HG03139 (cell line): ENCODE results near the gene STX4.
A peak's percentile ranks its signal among the peaks of the same experiment; 100 is the strongest.

Experiments used
- ATAC-seq: cut with Tn5 transposase; IDR thresholded peaks from one replicate; pipeline ENCODE4 v1.9.1; 2021; ENCODE audit not compliant: unreplicated experiment

STX4 gene

GRCh38 chr16:31063843-31064611, 30.7 kb downstream of the STX4 start:
- ATAC-seq: no peak

- ATAC-seq: no peak
Measured at GRCh38 chr16:31064882-31065461, 31.6 kb downstream of the STX4 start.

- no peak for ATAC-seq
Measured at GRCh38 chr16:31067342-31067741, 34.0 kb downstream of the STX4 start.

GRCh38 chr16:31071861-31072260, 38.5 kb downstream of the STX4 start:
- no peak for ATAC-seq

- no peak for ATAC-seq
Measured at GRCh38 chr16:31072540-31073141, 39.3 kb downstream of the STX4 start.

- peak; percentile 39 for ATAC-seq
Measured at GRCh38 chr16:31073142-31073969, 40.0 kb downstream of the STX4 start.

- peak; percentile 66 for ATAC-seq
Measured at GRCh38 chr16:31073970-31074813, 40.8 kb downstream of the STX4 start, which contains the start of the genes ZNF646 and ZNF668. TSS of gene ZNF646 (plus strand) at chr16:31074422. CDS start at chr16:31076325, 1,903 bp downstream. TSS of gene ZNF668 (minus strand) at chr16:31074240. CDS start at chr16:31064459, 9,781 bp downstream.

GRCh38 chr16:31074814-31075183, 41.4 kb downstream of the STX4 start:
- ATAC-seq: no peak

- ATAC-seq: no peak
Measured at GRCh38 chr16:31076319-31076718, 43.0 kb downstream of the STX4 start.

- no peak for ATAC-seq
Measured at GRCh38 chr16:31077024-31077423, 43.7 kb downstream of the STX4 start.

GRCh38 chr16:31077592-31078396, 44.4 kb downstream of the STX4 start:
- ATAC-seq: no peak

- no peak for ATAC-seq
Measured at GRCh38 chr16:31078597-31079341, 45.4 kb downstream of the STX4 start.

GRCh38 chr16:31079342-31079944, 46.1 kb downstream of the STX4 start:
- no peak for ATAC-seq

GRCh38 chr16:31080035-31080629, 46.8 kb downstream of the STX4 start:
- no peak for ATAC-seq

GRCh38 chr16:31080756-31081419, 47.5 kb downstream of the STX4 start:
- no peak for ATAC-seq

GRCh38 chr16:31081428-31082351, 48.3 kb downstream of the STX4 start:
- no peak for ATAC-seq
